HG03565 (cell line): ENCODE data around the gene RINT1.
A peak's percentile ranks its signal among the peaks of the same experiment; 100 is the strongest.
"Not testable (repeated sequence)": the region's sequence is repeated elsewhere in the genome, so short reads cannot be mapped to it uniquely, and the experiment has no call there.

Experiments
- ATAC-seq: cut with Tn5 transposase; IDR thresholded peaks from one replicate; pipeline ENCODE4 v1.9.1; 2021; ENCODE audit warnings: mild to moderate bottlenecking, moderate library complexity; ENCODE audit not compliant: unreplicated experiment

RINT1 gene

GRCh38 chr7:105531792-105532671 is at the start of gene RINT1:
Gene RINT1, plus strand, starts transcription at chr7:105532201. Its CDS starts 115 bp downstream, at chr7:105532316.
- peak; percentile 96 for ATAC-seq

DNA sequence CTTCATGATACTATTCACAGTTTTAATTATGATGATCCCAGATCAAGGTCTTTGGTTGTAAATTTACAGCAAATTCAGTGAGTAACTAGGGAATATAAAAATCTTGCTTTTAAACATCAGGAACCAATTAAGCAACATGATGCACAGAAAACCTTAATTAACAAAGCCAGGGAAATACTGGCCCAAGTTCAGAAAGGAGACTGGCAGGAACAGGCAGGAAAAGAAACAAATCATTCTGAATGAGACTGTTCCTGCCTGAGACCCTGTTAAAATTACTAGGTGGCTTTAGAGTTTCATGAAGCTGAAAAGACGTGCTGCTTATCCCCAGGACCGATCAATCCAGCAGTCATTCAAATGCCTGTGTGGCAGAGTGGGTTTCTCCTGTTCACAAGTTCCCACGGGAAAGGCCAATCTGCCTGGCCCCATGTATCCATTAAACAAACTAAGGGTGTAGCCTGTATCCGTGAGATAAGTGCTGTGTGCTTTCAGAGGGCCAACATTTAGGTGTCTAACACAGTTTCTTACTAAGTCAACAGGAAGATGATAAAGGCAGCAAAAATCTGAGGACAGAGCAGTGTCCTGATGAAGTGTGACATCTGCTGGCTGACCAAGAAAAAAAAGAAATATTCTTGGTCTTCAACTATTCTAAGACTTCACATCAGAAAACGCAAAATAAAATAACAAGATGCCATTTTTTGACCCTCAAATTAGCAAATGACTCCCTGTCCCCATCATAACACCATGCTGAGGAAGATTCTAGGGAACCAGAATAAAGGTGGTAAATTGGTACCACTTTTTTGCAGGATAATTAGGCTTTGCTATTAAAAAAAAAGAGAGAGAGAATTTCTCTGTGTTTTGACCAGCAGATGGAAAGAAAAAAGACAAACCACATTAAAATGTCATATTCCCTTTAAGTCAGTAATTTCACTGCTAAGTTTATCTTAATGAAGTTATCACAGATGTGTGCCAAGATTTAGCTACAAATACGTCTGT is 44.1 kb upstream of the RINT1 start:
- no peak for ATAC-seq

DNA sequence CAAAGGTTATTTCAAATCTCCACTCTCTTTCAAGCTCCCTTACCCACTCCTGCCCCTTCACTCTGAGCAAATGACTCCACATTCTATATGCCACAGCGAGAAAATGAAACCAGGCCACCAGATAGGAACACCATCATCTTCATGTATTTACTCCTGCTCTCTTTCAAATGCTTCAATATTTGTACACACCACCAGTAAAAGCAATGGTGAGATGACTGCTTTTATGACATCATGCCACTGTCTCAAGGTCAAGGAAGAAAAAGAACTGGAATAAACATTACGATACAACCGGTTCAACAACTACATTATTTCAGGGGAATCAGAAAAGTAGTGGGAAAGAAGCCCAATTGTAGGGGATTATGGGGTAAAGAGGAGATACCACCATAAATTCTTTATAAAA is 42.6 kb upstream of the RINT1 start:
- ATAC-seq = no peak

GRCh38 chr7:105493196-105493922 is 38.6 kb upstream of the RINT1 start:
- no peak for ATAC-seq

DNA sequence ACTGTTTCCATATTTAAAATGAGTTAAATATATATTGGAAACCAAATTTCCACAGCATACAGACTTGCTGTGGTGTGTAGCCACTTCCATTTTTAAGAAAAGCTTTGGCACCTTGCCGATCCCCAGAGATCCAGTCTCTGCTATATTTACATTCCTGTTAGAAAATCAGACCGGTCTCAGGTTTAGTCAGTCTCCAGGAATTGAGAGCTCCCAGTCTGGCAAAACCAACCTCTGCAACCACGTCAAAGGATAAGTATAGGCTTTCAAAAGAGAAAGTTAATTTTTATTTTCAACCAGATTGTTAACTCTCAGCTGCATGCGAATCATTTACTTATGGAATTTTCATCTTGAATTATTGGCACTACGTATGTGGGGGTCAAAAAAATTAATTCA is 38.1 kb upstream of the RINT1 start:
- ATAC-seq = no peak

- no peak for ATAC-seq
Measured at GRCh38 chr7:105496521-105496920, 35.5 kb upstream of the RINT1 start.

DNA sequence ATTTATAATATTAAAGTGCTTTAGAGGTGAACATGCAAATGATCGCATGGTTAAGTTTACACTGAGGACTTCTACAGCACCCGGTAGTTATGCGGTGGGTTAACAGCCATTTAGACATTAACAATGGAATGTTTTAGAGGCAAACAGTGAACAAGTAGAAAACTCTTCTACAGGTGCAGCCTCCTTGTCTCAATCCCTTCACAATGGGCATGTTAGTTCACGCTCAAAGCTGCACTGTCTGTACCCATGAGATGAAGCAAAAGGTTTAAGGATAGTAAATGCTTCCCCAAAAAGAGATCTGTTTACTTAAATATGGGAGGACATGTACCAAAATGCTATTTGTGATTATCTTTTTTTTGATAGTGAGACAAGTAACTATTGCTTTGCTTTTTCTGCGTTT is 35.0 kb upstream of the RINT1 start:
- ATAC-seq = no peak

DNA sequence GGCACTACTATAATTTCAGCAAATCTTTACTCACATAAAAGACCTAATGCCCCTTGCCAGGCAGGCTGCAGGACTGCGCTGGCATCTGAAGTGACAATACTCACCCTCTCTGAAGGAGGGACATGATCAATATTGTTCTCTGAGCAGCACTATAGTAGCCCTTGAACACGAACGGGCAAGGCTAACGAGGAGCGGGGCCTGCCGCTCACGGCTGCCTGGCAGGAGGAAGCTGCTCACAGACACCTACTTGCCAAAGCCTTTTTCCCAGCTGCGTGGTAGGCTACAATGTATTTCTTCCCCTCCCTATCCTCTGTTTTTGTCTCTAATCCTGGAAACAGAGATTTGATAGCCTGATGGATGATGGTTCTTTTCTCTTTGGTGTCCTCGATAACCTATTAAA is 29.8 kb upstream of the RINT1 start:
- ATAC-seq = no peak

DNA sequence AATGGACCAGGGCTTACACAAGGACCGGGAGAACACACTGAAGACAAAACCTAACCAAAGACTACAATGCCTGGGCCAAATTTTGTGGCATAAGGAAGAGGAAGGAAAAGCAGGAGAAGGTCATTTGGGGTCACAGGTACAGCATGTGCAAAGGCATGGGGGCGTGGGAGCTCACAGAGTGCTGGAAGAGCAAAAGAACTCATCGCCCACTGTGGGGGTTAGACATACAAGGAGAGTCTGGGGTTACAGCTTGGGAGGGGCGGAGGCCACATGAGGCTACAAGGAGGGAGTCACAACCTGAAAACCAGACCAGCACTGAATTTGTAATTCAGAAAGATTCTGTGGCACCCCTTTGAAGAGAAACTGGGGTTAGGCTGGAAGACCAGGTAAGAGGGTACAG is 19.6 kb upstream of the RINT1 start:
- ATAC-seq = no peak

DNA sequence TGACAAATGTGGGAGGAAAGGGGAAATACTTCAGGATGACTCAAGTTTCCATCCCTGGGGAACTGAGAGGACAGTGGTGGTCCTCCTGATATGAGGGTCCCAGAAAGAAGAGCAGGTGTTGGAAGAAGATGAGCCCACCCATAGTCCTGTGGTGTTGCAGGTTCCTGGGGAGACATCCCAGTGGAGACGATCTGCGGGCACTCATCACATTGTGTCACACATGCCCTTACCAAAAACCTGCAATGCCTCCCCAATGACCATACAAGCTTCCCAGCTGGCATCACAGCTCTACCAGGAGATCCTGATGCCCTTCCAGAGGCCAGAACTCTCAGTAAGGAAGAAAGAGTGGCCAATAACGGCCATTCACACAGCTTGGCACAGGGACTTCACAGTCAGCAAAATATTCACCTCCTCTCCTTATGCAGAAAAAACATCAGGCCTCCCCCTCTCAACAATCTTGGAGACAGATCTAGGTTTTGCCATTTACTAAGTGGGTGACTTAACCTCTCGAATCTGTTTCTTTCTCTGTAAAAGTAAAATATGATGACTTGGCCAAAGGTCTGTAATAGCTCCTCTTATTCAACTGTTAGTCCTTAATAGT is 19.0 kb upstream of the RINT1 start:
- ATAC-seq = no peak

DNA sequence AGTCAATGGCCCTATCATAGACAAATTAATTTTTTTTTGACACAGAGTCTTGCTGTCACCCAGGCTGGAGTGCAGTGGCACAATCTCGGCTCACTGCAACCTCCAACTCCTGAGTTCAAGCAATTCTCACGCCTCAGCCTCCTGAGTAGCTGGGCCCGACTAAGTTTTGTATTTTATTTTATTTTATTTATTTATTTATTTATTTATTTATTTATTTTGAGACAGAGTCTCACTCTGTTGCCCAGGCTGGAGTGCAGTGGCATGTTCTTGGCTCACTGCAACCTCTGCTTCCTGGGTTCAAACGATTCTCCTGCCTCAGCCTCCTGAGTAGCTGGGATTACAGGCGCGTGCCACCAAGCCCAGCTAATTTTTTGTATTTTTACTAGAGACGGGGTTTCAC is 16.4 kb upstream of the RINT1 start:
- not testable (repeated sequence) for ATAC-seq

DNA sequence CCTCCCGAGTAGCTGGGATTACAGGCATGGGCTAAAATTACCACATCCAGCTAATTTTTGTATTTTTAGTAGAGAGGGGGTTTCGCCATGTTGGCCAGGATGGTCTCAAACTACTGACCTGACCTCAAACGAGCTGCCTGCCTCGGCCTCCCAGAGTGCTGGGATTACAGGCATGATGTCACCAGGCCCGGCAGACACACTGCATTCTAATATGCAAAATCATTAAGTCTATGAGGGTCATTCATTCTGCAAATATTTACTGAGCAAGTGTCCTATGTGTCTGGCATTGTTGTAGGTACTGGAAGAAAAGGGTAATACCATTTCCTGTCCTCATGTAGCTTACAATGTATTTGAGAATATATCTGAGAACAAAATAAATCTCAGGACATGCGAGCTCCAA is 12.6 kb upstream of the RINT1 start:
- ATAC-seq = no peak

DNA sequence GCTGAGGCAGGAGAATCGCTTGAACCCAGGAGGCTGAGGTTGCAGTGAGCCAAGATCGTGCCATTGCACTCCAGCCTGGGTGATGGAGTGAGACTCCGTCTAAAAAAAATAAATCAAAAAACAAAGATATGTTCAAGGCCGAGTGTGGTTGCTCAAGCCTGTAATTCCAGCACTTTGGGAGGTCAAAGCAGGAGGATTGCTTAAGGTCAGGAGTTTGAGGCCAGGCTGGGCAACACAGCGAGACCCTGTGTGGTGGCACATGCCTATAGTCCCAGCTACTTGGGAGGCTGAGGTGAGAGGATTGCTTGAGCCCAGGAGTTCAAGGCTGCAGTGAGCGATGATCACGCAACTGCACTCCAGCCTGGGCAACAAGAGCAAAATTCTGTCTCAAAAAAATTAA is 11.4 kb upstream of the RINT1 start:
- not testable (repeated sequence) for ATAC-seq

- peak; percentile 29 for ATAC-seq
Measured at GRCh38 chr7:105521027-105521716, 10.8 kb upstream of the RINT1 start.

- ATAC-seq = peak; percentile 73
Measured at GRCh38 chr7:105521717-105522463, 10.1 kb upstream of the RINT1 start, which contains the start of gene PUS7. Gene PUS7, minus strand, starts transcription at chr7:105522271. Its CDS starts 13,759 bp downstream, at chr7:105508512.

DNA sequence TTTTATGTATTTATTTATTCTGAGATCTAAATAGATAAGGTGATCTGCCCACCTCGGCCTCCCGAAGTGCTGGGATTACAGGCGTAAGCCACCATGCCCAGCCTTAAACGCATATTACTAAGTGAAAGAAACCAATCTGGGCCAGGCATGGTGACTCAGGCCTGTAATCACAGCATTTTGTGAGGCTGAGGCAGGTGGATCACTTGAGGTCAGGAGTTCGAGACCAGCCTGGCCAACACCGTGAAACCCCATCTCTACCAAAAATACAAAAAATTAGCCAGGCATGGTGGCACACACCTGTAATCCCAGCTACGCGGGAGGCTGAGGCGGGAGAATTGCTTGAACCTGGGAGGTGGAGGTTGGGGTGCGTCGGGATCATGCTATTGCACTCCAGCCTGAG is 7.6 kb upstream of the RINT1 start:
- ATAC-seq = not testable (repeated sequence)

DNA sequence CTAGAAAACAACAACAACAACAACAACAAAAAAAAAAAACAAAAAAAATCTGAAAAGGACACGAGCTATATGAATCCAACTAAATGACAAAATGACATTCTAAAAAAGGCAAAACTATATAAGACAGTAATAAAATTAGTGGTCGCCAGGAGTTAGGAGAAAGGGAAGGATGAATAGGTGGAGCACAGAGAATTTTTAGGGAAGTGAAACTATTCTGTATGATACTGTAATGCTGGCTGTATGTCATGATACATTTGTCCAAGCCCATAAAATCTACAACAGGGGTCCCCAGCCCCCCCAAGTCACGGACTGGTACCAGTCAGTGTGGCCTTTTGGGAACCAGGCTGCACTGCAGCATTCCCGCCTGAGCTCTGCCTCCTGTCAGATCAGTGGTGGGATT is 7.2 kb upstream of the RINT1 start:
- ATAC-seq = no peak

DNA sequence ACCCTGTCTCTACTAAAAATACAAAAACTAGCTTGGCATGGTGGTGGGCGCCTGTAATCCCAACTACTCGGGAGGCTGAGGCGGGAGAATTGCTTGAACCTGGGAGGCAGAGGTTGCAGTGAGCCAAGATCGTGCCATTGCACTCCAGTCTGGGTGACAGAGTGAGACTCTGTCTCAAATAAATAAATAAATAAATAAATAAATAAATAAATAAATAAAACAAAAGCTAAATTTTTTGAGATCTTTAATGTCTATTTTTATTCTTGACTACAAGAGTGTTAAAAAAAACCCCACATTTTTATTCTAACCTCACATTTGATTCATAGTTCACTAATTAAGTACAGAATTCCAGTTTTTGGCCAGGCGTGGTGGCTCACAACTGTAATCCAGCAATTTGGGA is 4.3 kb upstream of the RINT1 start:
- not testable (repeated sequence) for ATAC-seq

DNA sequence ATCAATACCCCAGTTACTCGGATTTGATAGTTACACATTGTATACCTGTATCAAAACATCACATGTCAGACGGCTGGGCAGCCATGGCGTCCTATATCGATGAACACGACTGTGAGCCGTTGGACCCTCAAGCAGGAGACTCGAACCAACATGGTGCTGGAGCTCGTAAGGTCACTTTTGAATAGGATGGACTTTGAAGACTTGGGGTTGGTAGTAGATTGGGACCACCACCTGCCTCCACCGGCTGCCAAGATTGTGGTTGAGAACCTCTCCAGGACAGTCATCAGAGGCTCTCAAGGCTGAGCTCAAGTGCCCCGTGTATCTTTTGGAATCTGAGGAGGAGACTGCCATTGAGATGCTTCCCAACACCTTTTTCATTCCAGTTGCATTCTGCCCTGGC is 1.9 kb upstream of the RINT1 start:
- ATAC-seq = no peak
